ENCODE measurements around the gene SH3GL1. TPM values are rescaled to one million over a fixed set of nuclear protein-coding genes. Genes with fewer than 3 reads are reported as not detected.
"Not testable (repeated sequence)": the region's sequence is repeated elsewhere in the genome, so short reads cannot be mapped to it uniquely, and the experiment has no call there.

The SH3GL1 gene
- polyA plus RNA-seq, 2 of the 4 experiments (the other 2 are of a cell fraction), result 20.1 to 34.7 TPM

GRCh38 chr19:4350726-4351125 lies 49.6 kb downstream of the SH3GL1 start:
- TF ChIP-seq SREBF2 (IDR thresholded peaks at IDR 0.05) (no peak), HMGXB4 (CRISPR knock-in tag; IDR thresholded peaks at IDR 0.05; ENCODE audit: borderline replicate concordance) (no peak), GATA3 (IDR thresholded peaks at IDR 0.05; ENCODE audit: borderline replicate concordance) (no peak), CTCF (IDR thresholded peaks at IDR 0.05) (no peak), POLR2AphosphoS2 (conservative IDR thresholded peaks at IDR 0.05; ENCODE audit: low read length) (no peak), SMC3 (IDR thresholded peaks at IDR 0.05) (no peak), KDM1A (IDR thresholded peaks at IDR 0.05; ENCODE audit: low read depth) (no peak), HOXB5 (CRISPR knock-in tag; IDR thresholded peaks at IDR 0.05) (no peak), TFCP2L1 (CRISPR knock-in tag; IDR thresholded peaks at IDR 0.05) (no peak), RCOR1 (IDR thresholded peaks at IDR 0.05; ENCODE audit: low read depth, low read length) (no peak), CHD4 (IDR thresholded peaks at IDR 0.05; ENCODE audit: borderline replicate concordance) (no peak)
- H3K4me1 ChIP-seq, result no peaks in the 10 kb centered on the region
- WGBS (ENCODE audit: missing lambda C conversion rate), result 95% methylated on average over 9 of the region's 9 CpGs
- no peak overlapping the region for H3K4me2 ChIP-seq
- H3K27ac ChIP-seq, result no peak overlapping the region
- FAIRE-seq (no peak), DNase-seq (ENCODE audit: low read depth in 1 of 2, low spot score in 1 of 2) (no peak), ATAC-seq (no peak)
- no peaks in the 10 kb centered on the region for H3K9me3 ChIP-seq
- no peak overlapping the region for H3K4me3 ChIP-seq
- ChIA-PET POLR2A (no interaction called here), CTCF (interaction anchor here (4.2 kb wide), 1 partner anchor 15 kb away, joined by 21 read pairs; no protein-coding TSS in a partner anchor)

- DNase-seq (ENCODE audit: low read depth in 1 of 2, low spot score in 1 of 2), result no peak
- CTCF ChIA-PET, result no interaction called here
- no peak for ATAC-seq
Measured at GRCh38 chr19:4350111-4350510, 50.2 kb downstream of the SH3GL1 start.

GRCh38 chr19:4349225-4349624 lies 51.1 kb downstream of the SH3GL1 start:
- POLR2A ChIA-PET; FAIRE-seq; H3K9me3 ChIP-seq; H3K4me2 ChIP-seq; H3K4me1 ChIP-seq; H3K27ac ChIP-seq; H3K4me3 ChIP-seq; ATAC-seq; DNase-seq (ENCODE audit: low read depth in 1 of 2, low spot score in 1 of 2): not testable (repeated sequence)
- WGBS (ENCODE audit: missing lambda C conversion rate), result 93% methylated on average over 15 of the region's 16 CpGs
- CTCF ChIA-PET, result interaction anchor here (0.7 to 3.5 kb wide), 4 partner anchors 11 to 51 kb away, joined by 3 to 9 read pairs (median 4); partner anchors contain the start of gene SH3GL1

More at GRCh38 chr19:4350111-4350510, 50.2 kb downstream of the SH3GL1 start:
- Histone ChIP-seq H3K4me2 (no peak overlapping the region), H3K4me3 (no peak overlapping the region), H3K4me1 (no peaks in the 10 kb centered on the region), H3K9me3 (no peaks in the 10 kb centered on the region), H3K27ac (no peak overlapping the region)
- no peak for FAIRE-seq
- WGBS (ENCODE audit: missing lambda C conversion rate), result 93% methylated on average over 6 of the region's 8 CpGs
- POLR2A ChIA-PET, result no interaction called here
- TF ChIP-seq ZFP36 (IDR thresholded peaks at IDR 0.05; ENCODE audit: borderline replicate concordance, partially characterized antibody), result peak; percentile 55
- no peak for TF ChIP-seq FOSL2 (IDR thresholded peaks at IDR 0.05)
- TF ChIP-seq FOSL2 (CRISPR knock-in tag; IDR thresholded peaks at IDR 0.05), result no peak

GRCh38 chr19:4347521-4347920 lies 52.8 kb downstream of the SH3GL1 start:
- DNase-seq (ENCODE audit: low read depth in 1 of 2, low spot score in 1 of 2) (no peak), ATAC-seq (no peak), FAIRE-seq (no peak)
- CTCF ChIA-PET, result interaction anchor here (0.6 to 3.5 kb wide), 2 partner anchors 53 to 75 kb away, joined by 3 to 9 read pairs; partner anchors contain the start of gene SH3GL1
- no peak for TF ChIP-seq ZC3H11A (IDR thresholded peaks at IDR 0.05)
- TF ChIP-seq TP53 (CRISPR knock-in tag; IDR thresholded peaks at IDR 0.05), result no peak
- TF ChIP-seq GATA3 (IDR thresholded peaks at IDR 0.05; ENCODE audit: borderline replicate concordance), result no peak
- no peak for TF ChIP-seq CHD4 (IDR thresholded peaks at IDR 0.05; ENCODE audit: borderline replicate concordance)
- no peak for TF ChIP-seq BCL3 (IDR thresholded peaks at IDR 0.05)
- Histone ChIP-seq H3K4me1 (peaks cover 5% of the 10 kb centered on the region; the same call in 1 of the 3 replicates), H3K4me2 (no peak overlapping the region), H3K9me3 (no peaks in the 10 kb centered on the region), H3K27ac (no peak overlapping the region), H3K4me3 (no peak overlapping the region)
- 94% methylated on average over 6 of the region's 6 CpGs for WGBS (ENCODE audit: missing lambda C conversion rate)
- POLR2A ChIA-PET, result interaction anchor here (0.7 kb wide), 1 partner anchor 20 kb away, joined by 3 read pairs; no protein-coding TSS in a partner anchor
